ENCODE results near the gene PGM2.

DNA sequence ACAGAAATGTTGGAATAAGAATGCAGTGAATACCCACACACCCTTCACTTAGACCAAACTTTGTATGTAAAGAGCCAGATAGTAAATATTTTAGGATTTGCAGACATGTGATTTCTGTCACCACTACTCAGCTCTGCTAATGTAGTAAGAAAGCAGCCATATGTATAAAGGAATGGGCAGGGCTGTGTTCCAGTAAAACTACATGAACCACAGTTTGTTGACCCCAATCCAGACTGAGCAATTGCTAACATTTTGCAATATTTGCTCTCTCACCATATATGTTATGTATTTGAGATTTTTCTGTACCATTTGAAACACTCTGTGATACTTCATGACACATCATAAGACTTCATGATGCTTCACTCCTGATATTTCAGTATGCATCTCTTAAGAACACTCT, 32.4 kb downstream of the PGM2 start:
- TF ChIP-seq, protein P1, sequence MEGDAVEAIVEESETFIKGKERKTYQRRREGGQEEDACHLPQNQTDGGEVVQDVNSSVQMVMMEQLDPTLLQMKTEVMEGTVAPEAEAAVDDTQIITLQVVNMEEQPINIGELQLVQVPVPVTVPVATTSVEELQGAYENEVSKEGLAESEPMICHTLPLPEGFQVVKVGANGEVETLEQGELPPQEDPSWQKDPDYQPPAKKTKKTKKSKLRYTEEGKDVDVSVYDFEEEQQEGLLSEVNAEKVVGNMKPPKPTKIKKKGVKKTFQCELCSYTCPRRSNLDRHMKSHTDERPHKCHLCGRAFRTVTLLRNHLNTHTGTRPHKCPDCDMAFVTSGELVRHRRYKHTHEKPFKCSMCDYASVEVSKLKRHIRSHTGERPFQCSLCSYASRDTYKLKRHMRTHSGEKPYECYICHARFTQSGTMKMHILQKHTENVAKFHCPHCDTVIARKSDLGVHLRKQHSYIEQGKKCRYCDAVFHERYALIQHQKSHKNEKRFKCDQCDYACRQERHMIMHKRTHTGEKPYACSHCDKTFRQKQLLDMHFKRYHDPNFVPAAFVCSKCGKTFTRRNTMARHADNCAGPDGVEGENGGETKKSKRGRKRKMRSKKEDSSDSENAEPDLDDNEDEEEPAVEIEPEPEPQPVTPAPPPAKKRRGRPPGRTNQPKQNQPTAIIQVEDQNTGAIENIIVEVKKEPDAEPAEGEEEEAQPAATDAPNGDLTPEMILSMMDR (IDR thresholded peaks at IDR 0.05; ENCODE audit: low read length), result no peak
- TF ChIP-seq EZH2 (optimal IDR thresholded peaks at IDR 0.05; ENCODE audit: low read depth, low read length), result no peak

Measured in MM.1S (cell line).